ENCODE measurements around the gene RPS29.

The RPS29 gene

GRCh38 chr14:49578141-49578540 lies 8.0 kb downstream of the RPS29 start:
- peaks cover 7% of the 10 kb centered on the region for H3K4me1 ChIP-seq
- no peak for TF ChIP-seq CTCF (IDR thresholded peaks at IDR 0.05; ENCODE audit: low read depth, low read length)
- H3K36me3 ChIP-seq, result peaks cover 79% of the 10 kb centered on the region
- no peak for DNase-seq
- no peak overlapping the region for H3K4me3 ChIP-seq (ENCODE audit: low read depth, low read length)
- no peaks in the 10 kb centered on the region for H3K9me3 ChIP-seq
- no peaks in the 10 kb centered on the region for H3K27me3 ChIP-seq

GRCh38 chr14:49574038-49574437 lies 12.1 kb downstream of the RPS29 start:
- Histone ChIP-seq H3K27me3 (no peaks in the 10 kb centered on the region), H3K36me3 (peaks cover 73% of the 10 kb centered on the region), H3K4me3 (ENCODE audit: low read depth, low read length) (no peak overlapping the region), H3K4me1 (peaks cover 3% of the 10 kb centered on the region), H3K9me3 (no peaks in the 10 kb centered on the region)
- no peak for TF ChIP-seq CTCF (IDR thresholded peaks at IDR 0.05; ENCODE audit: low read depth, low read length)
- DNase-seq, result no peak

- H3K4me1 ChIP-seq, result no peaks in the 10 kb centered on the region
- peaks cover 30% of the 10 kb centered on the region for H3K36me3 ChIP-seq
- no peak overlapping the region for H3K4me3 ChIP-seq (ENCODE audit: low read depth, low read length)
- DNase-seq, result no peak
- no peaks in the 10 kb centered on the region for H3K9me3 ChIP-seq
- H3K27me3 ChIP-seq, result no peaks in the 10 kb centered on the region
- no peak for TF ChIP-seq CTCF (IDR thresholded peaks at IDR 0.05; ENCODE audit: low read depth, low read length)
Measured at GRCh38 chr14:49569281-49569680, 16.9 kb downstream of the RPS29 start.

- no peak for DNase-seq
- no peak for TF ChIP-seq CTCF (IDR thresholded peaks at IDR 0.05; ENCODE audit: low read depth, low read length)
- no peaks in the 10 kb centered on the region for H3K27me3 ChIP-seq
Measured at GRCh38 chr14:49566714-49567113, 19.5 kb downstream of the RPS29 start.

GRCh38 chr14:49559979-49560768 lies 26.0 kb downstream of the RPS29 start:
- Histone ChIP-seq H3K36me3 (no peaks in the 10 kb centered on the region), H3K9me3 (no peaks in the 10 kb centered on the region), H3K27me3 (no peaks in the 10 kb centered on the region), H3K4me3 (ENCODE audit: low read depth, low read length) (no peak overlapping the region), H3K4me1 (no peaks in the 10 kb centered on the region)
- no peak for TF ChIP-seq CTCF (IDR thresholded peaks at IDR 0.05; ENCODE audit: low read depth, low read length)
- no peak for DNase-seq

More at GRCh38 chr14:49566714-49567113, 19.5 kb downstream of the RPS29 start:
- Histone ChIP-seq H3K4me3 (ENCODE audit: low read depth, low read length) (no peak overlapping the region), H3K4me1 (no peaks in the 10 kb centered on the region), H3K36me3 (peaks cover 10% of the 10 kb centered on the region), H3K9me3 (no peaks in the 10 kb centered on the region)

GRCh38 chr14:49553892-49554291 lies 32.3 kb downstream of the RPS29 start:
- peaks cover 5% of the 10 kb centered on the region for H3K4me1 ChIP-seq
- no peaks in the 10 kb centered on the region for H3K36me3 ChIP-seq
- H3K27me3 ChIP-seq, result no peaks in the 10 kb centered on the region
- H3K4me3 ChIP-seq (ENCODE audit: low read depth, low read length), result no peak overlapping the region
- no peaks in the 10 kb centered on the region for H3K9me3 ChIP-seq
- TF ChIP-seq CTCF (IDR thresholded peaks at IDR 0.05; ENCODE audit: low read depth, low read length), result no peak
- no peak for DNase-seq

Data from BE2C (cell line).